ENCODE measurements around the gene GOLIM4.

The GOLIM4 gene

DNA sequence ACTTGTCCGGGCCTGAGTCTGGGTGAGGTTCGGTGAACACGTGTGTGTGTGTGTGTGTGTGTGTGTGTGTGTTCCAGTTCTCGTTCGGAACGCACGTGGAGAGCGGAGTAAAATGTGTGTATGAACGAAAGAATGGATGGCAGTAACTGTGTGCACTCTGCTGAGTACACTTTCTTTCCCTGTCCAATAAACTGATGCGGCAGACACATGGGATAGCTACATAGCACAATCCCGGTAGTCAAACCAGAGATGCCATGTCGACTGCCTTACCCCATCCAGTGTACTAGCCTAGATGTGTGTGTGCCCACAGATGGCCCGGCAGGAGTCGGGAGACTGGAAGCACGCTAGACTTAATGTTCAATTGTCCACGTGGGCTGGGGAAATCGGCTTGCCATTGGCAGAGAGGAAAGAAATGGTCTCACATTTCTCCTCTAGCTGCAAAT lies 507 bp upstream of the GOLIM4 start:
- peak; percentile 72 for DNase-seq

DNA sequence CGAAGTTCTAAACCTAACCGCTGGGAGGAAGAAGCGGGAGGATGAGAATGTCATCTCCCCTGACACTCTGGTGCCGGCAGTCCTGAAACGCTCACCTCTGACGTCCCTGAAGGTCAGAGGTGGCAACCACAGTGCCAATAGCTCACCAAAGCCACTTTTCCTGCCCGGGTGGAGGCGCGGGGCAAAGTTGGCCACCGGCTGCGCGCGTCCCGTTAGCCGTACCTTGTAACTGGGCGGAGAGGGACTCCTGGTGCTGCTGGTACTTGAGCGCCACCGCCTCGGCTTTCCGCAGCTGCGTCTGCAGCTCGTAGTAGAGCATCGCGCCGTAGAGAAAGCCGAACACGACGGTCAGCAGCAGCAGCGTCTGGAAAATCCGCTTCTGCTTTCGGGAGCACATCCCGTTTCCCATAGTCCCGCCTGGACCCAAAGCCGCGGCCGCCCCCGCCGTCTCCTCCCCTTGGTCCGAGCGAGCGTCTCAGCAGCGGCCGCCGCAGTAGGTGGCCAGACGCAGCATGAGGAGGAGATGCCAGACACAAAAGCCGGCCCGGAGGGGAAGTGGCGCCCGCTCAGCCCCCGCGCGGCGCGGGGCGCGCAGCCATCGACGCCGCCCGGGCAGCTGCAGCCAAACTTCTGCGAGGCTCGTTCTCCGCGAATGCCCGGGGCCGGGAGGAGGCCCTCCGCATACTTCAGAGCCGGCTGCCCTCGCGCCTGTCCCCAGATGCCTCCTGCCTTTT lies 680 bp downstream of the GOLIM4 start:
- DNase-seq: peak; percentile 80

DNA sequence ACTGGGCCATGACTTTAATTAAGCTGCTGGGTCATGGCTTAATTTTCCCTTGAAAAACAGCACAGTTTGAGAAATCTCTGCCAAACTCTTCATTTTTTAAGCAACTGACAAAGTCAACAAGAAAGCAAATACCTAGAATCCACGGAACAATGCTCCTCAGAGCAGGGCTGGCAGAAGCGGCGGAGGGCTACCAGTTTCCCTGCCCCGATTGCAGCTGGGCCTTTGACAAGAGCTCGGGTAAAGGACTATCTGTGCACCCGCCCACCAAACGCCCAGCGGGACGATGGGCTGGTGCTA lies 1.2 kb downstream of the GOLIM4 start:
- peak; percentile 70 for DNase-seq

DNA sequence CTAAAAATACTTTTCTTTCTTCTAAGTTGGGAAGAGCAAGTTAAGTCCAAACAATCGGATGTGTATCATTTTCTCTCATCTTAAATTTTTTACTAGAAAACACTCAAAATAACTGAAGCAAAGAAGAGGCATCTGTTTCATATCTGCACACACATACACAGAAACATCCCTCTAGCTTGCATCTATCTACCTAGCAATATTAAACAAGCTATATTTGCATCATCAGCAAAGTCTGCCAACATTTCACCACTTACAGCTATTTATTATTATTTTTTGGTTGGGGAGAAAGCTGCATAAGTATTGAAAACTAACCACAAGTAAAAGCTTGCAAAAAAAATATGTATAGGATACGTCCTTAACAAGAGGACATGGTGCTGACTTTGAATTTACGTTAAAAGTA lies 1.9 kb downstream of the GOLIM4 start:
- peak; percentile 18 for DNase-seq

DNA sequence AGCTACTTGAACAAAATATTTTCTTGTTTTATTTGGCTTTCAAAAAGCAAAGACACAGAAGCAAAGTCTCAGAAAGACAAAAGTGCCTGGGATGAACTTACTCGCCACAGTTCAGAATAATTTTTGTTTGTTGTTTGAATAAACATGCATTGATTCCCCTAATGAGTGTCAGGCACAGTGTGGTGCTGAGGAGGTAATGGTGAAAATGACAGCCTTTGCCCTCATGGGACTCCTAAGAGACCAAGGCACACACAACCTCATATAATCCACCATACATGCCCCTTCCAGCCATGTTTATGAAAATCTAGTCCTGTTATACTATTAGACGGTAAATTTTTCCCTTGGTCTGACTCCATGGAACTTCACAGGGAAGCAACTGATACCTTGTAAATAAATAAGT lies 2.5 kb downstream of the GOLIM4 start:
- DNase-seq: peak; percentile 18

DNA sequence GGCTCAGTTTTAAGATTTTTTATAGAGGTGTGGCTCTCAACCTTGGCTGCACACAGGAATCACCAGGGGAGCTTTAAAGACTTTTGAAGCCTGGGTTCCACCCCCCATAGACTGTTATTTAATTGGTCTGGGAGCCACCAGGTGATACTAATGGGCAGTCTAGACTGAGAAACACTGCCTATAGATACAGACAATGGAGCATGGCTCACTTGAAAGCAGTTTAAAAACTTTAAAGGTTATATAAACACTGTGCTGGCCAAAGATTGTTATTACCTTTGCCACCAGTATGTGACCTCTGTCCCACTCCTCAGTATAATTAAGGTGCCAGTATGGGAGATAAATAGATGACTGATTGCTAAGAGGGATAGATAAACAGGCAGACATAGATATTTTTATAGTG lies 3.8 kb downstream of the GOLIM4 start:
- DNase-seq: no peak

DNA sequence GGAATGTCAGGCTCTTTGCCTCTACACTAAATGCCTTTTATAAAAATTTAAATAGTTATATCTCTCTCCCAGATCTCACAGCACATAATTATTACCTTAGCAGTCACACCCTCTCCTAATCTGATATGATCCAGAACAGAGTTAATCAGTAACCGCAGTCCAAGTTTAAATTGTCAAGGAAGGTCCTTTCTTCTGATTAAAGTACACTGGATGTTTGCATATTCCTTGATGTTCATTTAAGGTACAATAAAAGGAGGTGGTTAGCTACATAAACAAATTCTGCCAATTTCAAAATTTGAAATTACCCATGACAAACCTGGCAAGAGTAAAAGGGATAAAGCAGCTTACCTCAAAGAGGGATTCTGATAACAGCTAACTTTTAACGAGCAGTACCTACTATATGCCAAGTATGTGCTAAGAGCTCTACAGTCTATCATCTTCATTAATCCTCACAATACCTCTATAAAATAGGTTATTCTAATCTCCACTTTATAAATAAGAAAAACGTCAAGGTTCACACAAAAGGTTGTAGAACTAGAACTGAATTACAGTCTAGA lies 4.3 kb downstream of the GOLIM4 start:
- DNase-seq: no peak

DNA sequence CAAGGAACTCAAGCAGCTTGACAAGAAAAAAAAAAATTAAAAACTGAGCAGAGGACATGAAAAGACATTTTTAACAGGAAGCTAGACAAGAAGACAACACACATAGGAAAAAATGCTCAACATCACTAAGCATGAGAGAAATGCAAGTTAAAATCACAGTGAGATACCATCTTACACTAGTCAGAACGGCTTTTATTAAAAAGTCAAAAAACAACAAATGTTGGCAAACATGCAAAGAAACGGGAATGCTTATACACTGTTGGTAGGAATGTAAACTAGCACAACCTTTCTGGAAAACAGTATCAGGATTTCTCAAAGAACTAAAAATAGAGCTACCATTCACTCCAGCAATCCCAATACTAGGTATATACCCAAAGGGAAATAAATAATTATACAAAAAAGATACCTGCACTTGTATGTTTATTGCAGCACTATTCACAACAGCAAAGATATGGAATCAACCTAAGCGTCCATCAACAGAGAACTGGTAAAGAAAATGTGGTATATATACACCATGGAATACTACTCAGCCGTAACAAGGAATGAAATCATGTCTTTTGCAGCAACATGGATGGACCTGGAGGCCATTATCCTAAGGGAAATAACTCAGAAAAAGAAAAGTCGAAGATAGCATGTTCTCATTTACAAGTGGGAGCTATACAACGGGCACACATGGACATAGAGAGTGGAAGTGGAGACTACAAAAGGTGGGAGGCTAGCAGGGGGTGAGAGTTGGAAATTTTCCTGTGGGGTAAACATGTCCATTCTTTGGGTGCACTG lies 5.2 kb downstream of the GOLIM4 start:
- no peak for DNase-seq

DNA sequence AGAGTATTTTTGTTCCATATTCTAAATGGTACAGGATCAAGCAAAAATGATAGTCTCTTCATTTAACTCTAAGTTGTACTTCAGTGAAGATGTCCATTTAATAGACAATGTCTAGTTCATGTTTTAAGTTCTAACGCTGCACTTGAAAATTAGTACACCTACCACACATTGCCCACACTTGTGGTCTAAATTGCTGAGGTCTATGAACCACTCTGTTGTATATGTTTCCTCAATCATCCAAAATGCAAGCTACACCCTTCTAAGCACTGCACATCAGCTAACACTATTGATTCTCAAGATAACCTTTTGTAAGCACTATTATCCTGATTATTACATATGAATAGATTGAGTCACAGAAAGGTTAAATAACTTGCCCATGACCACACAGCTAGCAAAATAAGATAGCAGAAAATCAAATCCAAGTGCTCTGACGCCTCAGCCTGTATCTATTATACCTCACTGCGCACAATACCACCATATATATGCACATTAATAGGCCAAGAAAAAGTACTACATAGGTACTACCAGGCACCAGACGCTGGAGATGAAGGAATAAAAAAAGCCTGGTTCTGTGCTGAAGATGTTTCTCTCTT lies 6.4 kb downstream of the GOLIM4 start:
- DNase-seq: no peak

DNA sequence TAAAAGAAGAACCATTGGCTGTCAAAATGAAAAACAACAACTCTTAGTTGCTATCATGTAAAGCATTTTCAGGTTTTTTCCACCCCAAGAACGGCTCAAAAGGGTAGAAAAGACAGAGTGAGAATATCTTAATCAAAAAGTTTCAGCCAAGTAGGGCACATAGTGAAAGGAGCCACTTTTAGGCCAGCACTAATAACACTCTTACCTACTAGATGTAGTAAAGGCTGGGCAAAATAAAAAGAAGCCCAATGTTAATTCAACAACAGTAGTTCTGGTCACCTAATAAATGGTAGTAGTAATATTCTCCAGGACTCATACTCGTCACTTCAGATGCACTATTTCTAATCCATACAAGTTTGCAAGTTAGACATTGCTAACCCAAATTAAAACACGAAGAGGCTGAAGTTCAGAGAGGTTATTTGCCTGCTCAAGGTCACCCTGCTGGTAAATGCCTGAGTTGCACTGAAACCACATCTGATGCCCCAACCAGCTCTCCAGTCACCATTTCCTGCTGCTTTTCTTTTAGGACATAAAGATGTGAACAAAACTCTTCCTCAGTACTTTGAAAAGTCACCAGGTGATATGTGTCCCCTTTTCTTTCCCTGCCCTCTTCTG lies 7.5 kb downstream of the GOLIM4 start:
- DNase-seq: no peak

DNA sequence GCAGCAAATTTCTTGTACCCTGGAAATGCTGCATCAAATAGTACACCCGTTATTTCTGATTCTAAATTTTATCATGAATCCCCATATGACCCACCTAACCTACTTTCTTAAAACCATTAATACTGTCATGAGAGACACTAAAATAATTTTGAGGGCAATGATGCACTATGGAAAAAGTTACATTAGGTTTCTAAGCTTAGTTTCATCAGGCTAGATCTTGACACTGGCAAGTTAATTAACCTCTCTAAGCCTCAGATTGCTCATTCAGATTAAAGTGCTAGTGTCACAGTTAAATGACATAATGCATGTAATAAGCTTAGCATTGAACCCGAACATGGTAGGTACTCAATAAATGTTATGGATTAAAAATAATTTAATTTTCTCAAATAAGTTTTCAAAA lies 8.2 kb downstream of the GOLIM4 start:
- no peak for DNase-seq

DNA sequence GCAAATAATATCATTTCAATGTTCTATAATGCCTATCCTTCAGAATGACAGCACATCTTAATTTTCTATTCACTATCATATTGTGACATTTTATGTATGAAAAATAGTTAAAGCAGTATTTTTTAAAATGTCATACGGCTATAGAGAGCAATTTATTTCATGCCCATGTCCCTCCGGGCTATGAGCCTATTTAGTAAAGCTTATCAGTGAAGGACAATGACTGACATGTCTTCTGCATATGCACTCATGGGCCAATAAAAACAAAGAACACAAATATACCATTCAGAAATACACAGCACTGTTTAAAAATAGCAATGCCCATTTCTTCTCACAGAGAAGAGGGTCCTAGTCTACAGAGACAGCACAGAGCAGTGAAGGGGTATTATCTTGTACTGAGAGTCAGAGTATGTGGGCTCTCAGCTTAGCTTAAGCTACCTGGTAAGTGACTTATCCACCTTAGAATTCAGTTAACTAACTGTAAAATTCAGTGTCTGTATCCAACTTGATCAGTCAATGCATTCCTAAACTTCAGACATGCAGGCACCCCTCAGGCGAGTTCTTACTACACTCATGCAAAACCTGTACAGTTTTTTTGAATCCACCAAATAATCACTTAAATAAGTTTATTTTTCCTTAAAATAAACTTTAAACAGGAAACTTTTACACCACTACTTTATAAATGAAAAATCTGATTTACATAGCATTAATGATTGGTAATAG lies 9.0 kb downstream of the GOLIM4 start:
- no peak for DNase-seq

DNA sequence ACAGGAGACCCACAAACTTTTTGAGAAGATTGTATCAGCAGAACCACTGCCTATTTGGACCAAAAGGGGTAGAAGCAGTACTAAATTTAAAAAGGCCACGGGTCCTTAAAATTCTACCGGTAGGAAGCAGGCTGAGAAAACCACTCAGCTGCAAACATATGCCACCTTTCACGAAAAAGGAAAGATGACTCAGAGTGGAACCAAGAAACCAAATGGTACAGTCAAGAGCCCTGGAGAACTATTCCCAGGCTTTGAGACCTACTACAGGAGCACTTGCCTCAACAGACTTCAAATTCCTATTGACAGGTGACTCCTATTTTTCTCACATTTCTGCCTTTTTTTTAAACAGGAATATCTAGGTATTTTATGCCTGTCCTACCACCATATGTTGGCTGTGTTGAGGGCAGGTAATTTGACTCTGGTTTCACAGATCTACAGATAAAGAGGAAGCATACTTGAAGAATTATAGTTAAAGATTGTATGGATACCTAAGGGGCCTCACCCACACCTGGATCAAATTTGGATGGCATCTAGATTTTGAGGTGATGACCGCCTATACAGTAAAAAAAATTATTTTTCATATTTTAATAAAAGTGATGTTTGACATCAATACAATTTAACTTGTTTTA lies 10.1 kb downstream of the GOLIM4 start:
- no peak for DNase-seq

DNA sequence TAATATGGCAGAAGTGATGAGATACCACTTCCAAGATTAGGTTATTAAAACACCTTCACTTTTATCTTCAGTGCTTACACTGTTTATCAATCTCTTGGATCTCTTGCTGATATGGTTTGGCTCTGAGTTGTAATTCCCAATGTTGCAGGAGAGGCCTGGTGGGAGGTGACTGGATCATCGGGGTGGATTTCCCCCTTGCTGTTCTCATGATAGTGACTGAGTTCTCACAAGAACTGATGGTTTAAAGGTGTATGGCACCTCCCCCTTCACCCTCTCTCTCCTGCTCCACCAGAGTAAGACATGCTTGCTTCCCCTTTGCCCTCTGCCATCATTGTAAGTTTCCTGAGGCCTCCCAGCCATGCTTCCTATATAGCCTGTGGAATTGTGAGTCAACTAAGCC lies 11.8 kb downstream of the GOLIM4 start:
- no peak for DNase-seq

DNA sequence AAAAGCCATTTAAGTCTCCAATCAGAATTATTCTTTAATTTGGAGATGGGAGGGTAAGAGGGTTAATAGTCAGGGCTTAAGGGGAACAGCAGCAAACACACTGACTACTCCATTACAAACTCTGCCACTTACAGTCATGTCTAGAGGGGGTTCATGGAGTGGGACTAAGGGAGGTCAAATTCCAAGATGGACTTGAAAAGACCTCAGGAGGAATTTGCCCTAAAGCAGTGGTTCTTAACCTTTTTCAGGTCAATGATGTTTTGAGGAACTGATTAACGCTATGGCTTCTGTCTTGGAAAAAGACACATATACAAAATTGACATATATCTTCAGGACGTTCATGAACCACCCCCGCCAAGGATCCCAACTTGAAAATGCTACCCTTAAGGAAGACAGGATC lies 13.9 kb downstream of the GOLIM4 start:
- DNase-seq: no peak

DNA sequence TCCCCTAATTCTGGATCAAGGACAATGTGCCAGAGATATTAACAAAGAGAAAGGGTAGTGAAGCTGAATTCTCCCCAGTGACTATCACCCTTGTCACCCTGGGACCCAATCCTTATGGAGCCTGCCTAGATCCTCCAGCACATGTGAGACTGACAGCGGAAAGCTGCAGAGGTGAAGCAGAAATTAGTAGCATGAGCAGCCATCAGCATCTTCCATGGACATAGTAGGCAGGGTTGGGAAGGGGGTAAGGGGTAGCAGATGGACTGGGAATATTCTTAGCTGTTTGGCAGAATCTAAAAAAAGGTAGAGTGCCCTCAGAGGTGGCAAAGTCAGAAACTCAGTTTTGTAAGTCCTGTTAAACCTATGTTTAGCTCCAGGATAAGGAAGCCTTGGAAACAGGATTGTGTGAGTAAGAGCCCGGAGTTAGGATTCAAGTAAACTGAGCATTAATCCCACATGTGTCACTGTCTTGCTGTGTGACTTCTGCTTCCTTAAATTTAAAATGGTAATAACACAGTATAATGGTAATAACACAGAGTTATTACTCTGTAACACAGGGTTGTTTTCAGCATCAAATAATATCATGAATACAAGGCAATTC lies 14.5 kb downstream of the GOLIM4 start:
- no peak for DNase-seq

DNA sequence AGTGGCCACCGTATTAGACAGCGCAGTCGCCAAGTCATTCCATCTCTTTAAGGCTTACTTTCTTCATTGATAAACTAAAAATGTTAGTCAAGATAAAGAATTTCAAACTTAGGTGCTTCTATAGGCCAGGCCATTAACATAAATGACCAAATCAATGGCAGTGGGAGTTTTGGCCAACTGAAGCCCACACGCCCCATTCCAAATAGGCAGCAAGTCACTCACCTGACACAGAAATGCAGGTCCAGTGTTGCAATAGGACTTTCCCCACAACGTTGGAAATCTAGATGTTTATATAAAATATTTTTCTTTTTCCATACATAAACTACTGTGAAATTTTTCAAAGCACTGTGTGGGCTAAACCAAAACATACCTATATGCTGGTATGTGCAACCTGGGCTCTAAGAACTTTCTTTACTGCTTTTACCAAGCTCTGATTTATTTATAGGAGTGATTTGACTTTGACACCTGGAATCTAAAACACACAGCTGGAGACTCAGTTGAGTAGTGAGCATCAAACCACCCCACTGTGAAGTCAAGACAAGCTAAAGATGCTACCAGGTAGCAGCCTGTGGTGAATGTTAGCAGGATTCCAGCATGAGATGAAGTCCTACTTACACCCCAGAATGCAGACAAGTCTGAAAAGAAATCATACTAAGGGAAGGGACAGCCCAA lies 15.1 kb downstream of the GOLIM4 start:
- DNase-seq: no peak

DNA sequence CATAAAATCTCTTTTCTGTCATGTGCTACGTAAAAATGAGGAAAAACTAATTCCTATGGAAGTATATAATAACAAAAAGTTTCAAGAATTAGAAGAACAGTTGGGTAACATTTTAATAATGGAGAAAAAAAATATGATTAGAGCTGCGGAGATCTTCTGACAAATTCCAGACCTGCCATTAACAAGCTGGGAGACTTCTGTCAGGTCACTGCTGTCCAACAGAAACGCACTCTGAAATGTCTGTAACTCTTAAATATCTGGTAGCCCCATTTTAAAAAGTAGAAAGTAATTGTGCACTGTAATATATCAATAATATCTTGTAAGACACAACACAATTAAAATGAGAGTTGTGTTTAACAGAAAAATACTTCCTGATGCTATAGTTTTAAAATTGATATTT lies 15.7 kb downstream of the GOLIM4 start:
- no peak for DNase-seq

DNA sequence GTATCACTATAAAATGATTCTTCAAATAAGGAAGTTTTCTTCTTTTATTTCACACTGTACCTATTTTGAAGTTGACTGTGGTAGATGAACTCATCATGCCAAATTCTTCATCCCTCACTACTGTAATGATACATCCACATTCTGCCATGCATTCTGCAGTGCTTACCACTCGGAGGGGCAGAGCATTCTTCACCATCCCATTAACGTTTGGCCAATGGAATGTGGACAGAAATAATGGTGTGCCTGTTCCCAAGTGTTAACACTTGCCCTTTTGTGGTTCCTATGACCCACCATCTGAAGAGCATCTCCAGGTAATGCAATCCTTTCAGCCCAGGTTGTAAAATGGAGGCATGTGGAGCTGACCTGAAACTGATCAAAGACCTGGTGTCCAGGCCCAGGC lies 18.6 kb downstream of the GOLIM4 start:
- no peak for DNase-seq

DNA sequence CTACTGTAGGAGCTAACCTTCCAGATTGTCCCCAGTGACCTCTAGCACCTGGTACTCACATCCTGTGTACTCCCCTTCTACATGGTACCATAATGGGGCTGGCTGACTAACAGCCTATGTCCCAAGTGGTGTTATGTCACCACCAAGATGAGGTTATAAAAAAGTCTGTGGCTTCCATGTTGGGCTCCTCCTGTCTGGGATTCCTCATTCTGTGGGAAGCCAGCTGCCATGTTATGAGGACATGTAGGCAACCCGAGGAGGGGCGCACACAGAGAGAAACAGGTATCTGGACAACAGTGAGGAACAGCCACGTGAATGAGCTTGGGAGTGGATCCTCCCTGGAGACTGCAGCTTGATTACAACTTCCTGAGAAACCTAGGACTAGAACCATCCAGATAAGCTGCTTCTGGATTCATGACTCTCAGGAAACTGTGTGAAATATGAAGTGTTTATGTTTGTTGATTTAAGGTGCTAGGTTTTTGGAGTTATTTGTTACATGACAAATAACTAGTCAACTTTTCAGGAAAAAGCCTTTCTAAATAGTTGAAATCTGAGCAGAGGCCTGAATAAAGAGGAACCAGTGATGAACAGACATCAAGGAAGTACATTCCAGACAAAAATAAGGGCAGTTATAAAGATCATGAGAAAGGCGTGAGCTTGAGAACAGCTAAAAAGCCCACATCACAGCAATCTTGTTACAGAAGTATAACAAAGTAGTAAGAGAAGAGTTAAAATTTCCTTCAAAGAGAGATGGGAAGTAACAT lies 21.7 kb downstream of the GOLIM4 start:
- no peak for DNase-seq

DNA sequence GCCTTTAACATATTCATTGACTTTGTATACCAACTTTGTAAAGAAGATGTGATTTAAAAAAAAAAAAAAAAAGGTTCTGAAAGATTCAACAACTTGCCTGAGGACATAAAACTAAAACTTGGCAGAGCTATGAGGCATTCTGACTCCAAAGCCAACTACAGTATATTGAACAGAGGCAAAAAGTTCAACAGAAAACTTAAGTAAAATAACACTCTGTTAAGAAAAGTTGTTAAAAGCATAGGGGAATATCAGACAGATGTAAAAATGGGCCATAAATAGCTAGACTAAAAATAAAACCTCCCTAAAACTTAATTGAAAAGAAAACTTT lies 23.4 kb downstream of the GOLIM4 start:
- no peak for DNase-seq
